Neural progenitor cell (in vitro differentiated cells): ENCODE data around the gene ATXN1. TPM values are rescaled to one million over a fixed set of nuclear protein-coding genes. Genes with fewer than 3 reads are reported as not detected.

Source experiments
- DNase-seq: peaks from one replicate; pipeline ENCODE4 v3.0.0-alpha.2; 2016; ENCODE audit warnings: low spot score
- H2AFZ ChIP-seq: fragments of 200-600 bp; sonication (generic); replicated peaks from 2 replicates; pipeline ENCODE4 v1.6.1; 2016; ENCODE audit warnings: antibody characterized with exemption
- H3F3A ChIP-seq: fragments of 200-600 bp; sonication (generic); 2 replicates; pipeline ENCODE4 v1.6.1; 2016; ENCODE audit warnings: antibody characterized with exemption, low read depth
- H3K27ac ChIP-seq: fragments of 200-600 bp; sonication (generic); 2 replicates; pipeline ENCODE4 v1.5.1; 2016; ENCODE audit warnings: mild to moderate bottlenecking
- H3K27me3 ChIP-seq: fragments of 200-600 bp; sonication (generic); 2 replicates; pipeline ENCODE4 v1.6.1; 2016; ENCODE audit warnings: mild to moderate bottlenecking, moderate library complexity
- H3K36me3 ChIP-seq: fragments of 200-600 bp; sonication (generic); 2 replicates; pipeline ENCODE4 v1.5.1; 2016
- H3K4me1 ChIP-seq: fragments of 200-600 bp; sonication (generic); 2 replicates; pipeline ENCODE4 v1.6.1; 2016; ENCODE audit warnings: mixed run types
- H3K4me2 ChIP-seq: fragments of 200-600 bp; sonication (generic); 2 replicates; pipeline ENCODE4 v1.6.1; 2016
- H3K4me3 ChIP-seq: fragments of 200-600 bp; sonication (generic); 2 replicates; pipeline ENCODE4 v1.5.1; 2016
- H3K79me2 ChIP-seq: fragments of 200-600 bp; sonication (generic); 2 replicates; pipeline ENCODE4 v1.6.1; 2016; ENCODE audit warnings: low read depth
- H3K9ac ChIP-seq: fragments of 200-600 bp; sonication (generic); 2 replicates; pipeline ENCODE4 v1.6.1; 2016
- H3K9me3 ChIP-seq: fragments of 200-600 bp; sonication (generic); 2 replicates; pipeline ENCODE4 v1.5.1; 2016; ENCODE audit warnings: low read depth
- H4K20me1 ChIP-seq: fragments of 200-600 bp; sonication (generic); 2 replicates; pipeline ENCODE4 v1.6.1; 2016; ENCODE audit warnings: low read depth
- H3K27ac Mint-ChIP-seq: 3 replicates; pipeline ENCODE4 v1.8.0; 2021; ENCODE audit warnings: mixed read lengths
- H3K27me3 Mint-ChIP-seq: 2 replicates; pipeline ENCODE4 v1.8.0; 2022; ENCODE audit warnings: low read depth, mild to moderate bottlenecking, inconsistent platforms, moderate library complexity, mixed read lengths; ENCODE audit not compliant: insufficient read depth
- H3K36me3 Mint-ChIP-seq: 3 replicates; pipeline ENCODE4 v1.8.0; 2021; ENCODE audit warnings: mixed read lengths
- H3K4me1 Mint-ChIP-seq: 3 replicates; pipeline ENCODE4 v1.8.0; 2021; ENCODE audit warnings: mixed read lengths
- H3K4me3 Mint-ChIP-seq: 3 replicates; pipeline ENCODE4 v1.8.0; 2021; ENCODE audit warnings: mild to moderate bottlenecking, moderate library complexity, mixed read lengths
- H3K9me3 Mint-ChIP-seq: 3 replicates; pipeline ENCODE4 v1.8.0; 2020; ENCODE audit warnings: mixed read lengths
- CTCF ChIP-seq: fragments of 200-600 bp; sonication (generic); IDR thresholded peaks from 2 replicates; pipeline ENCODE4 v1.5.1; 2017; ENCODE audit warnings: antibody characterized with exemption, mild to moderate bottlenecking
- EZH2 ChIP-seq: fragments of 200-600 bp; sonication (generic); IDR thresholded peaks from 2 replicates; pipeline ENCODE4 v1.6.1; 2017; ENCODE audit warnings: antibody characterized with exemption, mild to moderate bottlenecking, moderate library complexity
- EZH2phosphoT487 ChIP-seq: fragments of 200-600 bp; sonication (generic); IDR thresholded peaks from 2 replicates; pipeline ENCODE4 v1.6.1; 2017; ENCODE audit warnings: antibody characterized with exemption
- total RNA-seq: library from RNA; depleted of rRNA; stranded (reverse); fragments of >200 nt; gene quantifications from 2 replicates; pipeline ENCODE4 v1.2.3, GENCODE V29; 2015; ENCODE audit warnings: low replicate concordance

The ATXN1 gene
- total RNA-seq, 1 donor from 2014 or later: 3.6 TPM

- Histone ChIP-seq H3K27ac (no peak overlapping the region), H2AFZ (no peak overlapping the region), H3K4me2 (no peak overlapping the region), H3K27me3 (no peaks in the 10 kb centered on the region), H3K79me2 (no peaks in the 10 kb centered on the region), H3K4me1 (peaks cover 9% of the 10 kb centered on the region), H3K9ac (no peak overlapping the region), H4K20me1 (no peaks in the 10 kb centered on the region), H3F3A (no peaks in the 10 kb centered on the region), H3K36me3 (no peaks in the 10 kb centered on the region), H3K9me3 (no peaks in the 10 kb centered on the region), H3K4me3 (no peak overlapping the region)
- TF ChIP-seq EZH2 (no peak), EZH2phosphoT487 (no peak), CTCF (no peak)
- Mint-ChIP-seq H3K27ac (no peak overlapping the region), H3K36me3 (no peaks in the 10 kb centered on the region), H3K4me1 (peaks cover 14% of the 10 kb centered on the region), H3K27me3 (peaks cover 3% of the 10 kb centered on the region), H3K9me3 (no peaks in the 10 kb centered on the region), H3K4me3 (no peak overlapping the region)
- no peak for DNase-seq
Measured at GRCh38 chr6:16773362-16773761, 12.1 kb upstream of the ATXN1 start.

- H3F3A ChIP-seq: no peaks in the 10 kb centered on the region
- no peak overlapping the region for H3K27ac Mint-ChIP-seq
- H2AFZ ChIP-seq: peak overlapping the region; percentile 29
- peaks cover 5% of the 10 kb centered on the region for H3K27me3 Mint-ChIP-seq
- no peaks in the 10 kb centered on the region for H3K36me3 Mint-ChIP-seq
- H3K27ac ChIP-seq: no peak overlapping the region
- TF ChIP-seq CTCF (peak; percentile 92), EZH2 (no peak), EZH2phosphoT487 (no peak)
- H3K9me3 ChIP-seq: no peaks in the 10 kb centered on the region
- H3K4me2 ChIP-seq: no peak overlapping the region
- peak; percentile 85 for DNase-seq
- no peak overlapping the region for H3K4me3 Mint-ChIP-seq
- peaks cover 9% of the 10 kb centered on the region for H3K4me1 ChIP-seq
- H3K27me3 ChIP-seq: no peaks in the 10 kb centered on the region
- no peak overlapping the region for H3K4me3 ChIP-seq
- H3K9me3 Mint-ChIP-seq: no peaks in the 10 kb centered on the region
- no peak overlapping the region for H3K9ac ChIP-seq
- H3K79me2 ChIP-seq: no peaks in the 10 kb centered on the region
- H3K36me3 ChIP-seq: no peaks in the 10 kb centered on the region
- H3K4me1 Mint-ChIP-seq: peaks cover 14% of the 10 kb centered on the region
- no peaks in the 10 kb centered on the region for H4K20me1 ChIP-seq
Measured at GRCh38 chr6:16770701-16771569, 9.7 kb upstream of the ATXN1 start.

- H4K20me1 ChIP-seq: no peaks in the 10 kb centered on the region
- H3K79me2 ChIP-seq: no peaks in the 10 kb centered on the region
- DNase-seq: no peak
- peak overlapping the region; percentile 29 for H2AFZ ChIP-seq
- no peak overlapping the region for H3K4me3 Mint-ChIP-seq
- H3K9me3 Mint-ChIP-seq: no peaks in the 10 kb centered on the region
- no peaks in the 10 kb centered on the region for H3K36me3 ChIP-seq
- peaks cover 13% of the 10 kb centered on the region for H3K4me1 Mint-ChIP-seq
- no peak overlapping the region for H3K4me2 ChIP-seq
- H3K36me3 Mint-ChIP-seq: no peaks in the 10 kb centered on the region
- no peaks in the 10 kb centered on the region for H3K27me3 ChIP-seq
- no peak overlapping the region for H3K4me3 ChIP-seq
- H3K27ac Mint-ChIP-seq: no peak overlapping the region
- H3K27ac ChIP-seq: no peak overlapping the region
- H3K27me3 Mint-ChIP-seq: peaks cover 5% of the 10 kb centered on the region
- H3K9ac ChIP-seq: no peak overlapping the region
- H3K9me3 ChIP-seq: no peaks in the 10 kb centered on the region
- peaks cover 9% of the 10 kb centered on the region for H3K4me1 ChIP-seq
- TF ChIP-seq EZH2: no peak
- TF ChIP-seq CTCF: no peak
- TF ChIP-seq EZH2phosphoT487: no peak
- no peaks in the 10 kb centered on the region for H3F3A ChIP-seq
Measured at GRCh38 chr6:16769986-16770376, 8.7 kb upstream of the ATXN1 start.
